HEK293 (cell line): Measurements from ENCODE around the gene STX5.

Experiments used
- SP2 ChIP-seq: fragments of 450-650 bp; formaldehyde crosslinking; IDR thresholded peaks from 2 replicates; pipeline ENCODE4 v1.5.1; 2016; ENCODE audit warnings: missing biosample characterization, missing genetic modification characterization
- TSHZ1 ChIP-seq: fragments of 450-650 bp; formaldehyde crosslinking; IDR thresholded peaks from 2 replicates; pipeline ENCODE4 v1.5.1; 2016; ENCODE audit warnings: missing biosample characterization, missing genetic modification characterization, borderline replicate concordance
- ZNF350 ChIP-seq: fragments of 450-650 bp; formaldehyde crosslinking; IDR thresholded peaks from 2 replicates; pipeline ENCODE4 v1.5.0; 2017; ENCODE audit warnings: missing biosample characterization, mild to moderate bottlenecking, missing genetic modification characterization
- TF ChIP-seq, protein P1 (sequence below): fragments of 450-650 bp; formaldehyde crosslinking; IDR thresholded peaks from 2 replicates; pipeline ENCODE4 v1.5.1; 2016; ENCODE audit warnings: missing biosample characterization, missing genetic modification characterization

GRCh38 chr11:62857541-62857982 lies 25.7 kb upstream of the STX5 start:
- TF ChIP-seq TSHZ1 = no peak
- TF ChIP-seq, protein P1, sequence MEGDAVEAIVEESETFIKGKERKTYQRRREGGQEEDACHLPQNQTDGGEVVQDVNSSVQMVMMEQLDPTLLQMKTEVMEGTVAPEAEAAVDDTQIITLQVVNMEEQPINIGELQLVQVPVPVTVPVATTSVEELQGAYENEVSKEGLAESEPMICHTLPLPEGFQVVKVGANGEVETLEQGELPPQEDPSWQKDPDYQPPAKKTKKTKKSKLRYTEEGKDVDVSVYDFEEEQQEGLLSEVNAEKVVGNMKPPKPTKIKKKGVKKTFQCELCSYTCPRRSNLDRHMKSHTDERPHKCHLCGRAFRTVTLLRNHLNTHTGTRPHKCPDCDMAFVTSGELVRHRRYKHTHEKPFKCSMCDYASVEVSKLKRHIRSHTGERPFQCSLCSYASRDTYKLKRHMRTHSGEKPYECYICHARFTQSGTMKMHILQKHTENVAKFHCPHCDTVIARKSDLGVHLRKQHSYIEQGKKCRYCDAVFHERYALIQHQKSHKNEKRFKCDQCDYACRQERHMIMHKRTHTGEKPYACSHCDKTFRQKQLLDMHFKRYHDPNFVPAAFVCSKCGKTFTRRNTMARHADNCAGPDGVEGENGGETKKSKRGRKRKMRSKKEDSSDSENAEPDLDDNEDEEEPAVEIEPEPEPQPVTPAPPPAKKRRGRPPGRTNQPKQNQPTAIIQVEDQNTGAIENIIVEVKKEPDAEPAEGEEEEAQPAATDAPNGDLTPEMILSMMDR (tag by site-specific recombination) = no peak
- no peak for TF ChIP-seq SP2
- no peak for TF ChIP-seq ZNF350 (tag by site-specific recombination)
